GM19397 (cell line): Measurements from ENCODE around the gene SCARF2.
"Not testable (repeated sequence)": the region's sequence is repeated elsewhere in the genome, so short reads cannot be mapped to it uniquely, and the experiment has no call there.

ENCODE experiments used
- ATAC-seq: cut with Tn5 transposase; IDR thresholded peaks from one replicate; pipeline ENCODE4 v1.9.1; 2021; ENCODE audit warnings: mild to moderate bottlenecking, moderate library complexity; ENCODE audit not compliant: unreplicated experiment

Gene SCARF2

DNA sequence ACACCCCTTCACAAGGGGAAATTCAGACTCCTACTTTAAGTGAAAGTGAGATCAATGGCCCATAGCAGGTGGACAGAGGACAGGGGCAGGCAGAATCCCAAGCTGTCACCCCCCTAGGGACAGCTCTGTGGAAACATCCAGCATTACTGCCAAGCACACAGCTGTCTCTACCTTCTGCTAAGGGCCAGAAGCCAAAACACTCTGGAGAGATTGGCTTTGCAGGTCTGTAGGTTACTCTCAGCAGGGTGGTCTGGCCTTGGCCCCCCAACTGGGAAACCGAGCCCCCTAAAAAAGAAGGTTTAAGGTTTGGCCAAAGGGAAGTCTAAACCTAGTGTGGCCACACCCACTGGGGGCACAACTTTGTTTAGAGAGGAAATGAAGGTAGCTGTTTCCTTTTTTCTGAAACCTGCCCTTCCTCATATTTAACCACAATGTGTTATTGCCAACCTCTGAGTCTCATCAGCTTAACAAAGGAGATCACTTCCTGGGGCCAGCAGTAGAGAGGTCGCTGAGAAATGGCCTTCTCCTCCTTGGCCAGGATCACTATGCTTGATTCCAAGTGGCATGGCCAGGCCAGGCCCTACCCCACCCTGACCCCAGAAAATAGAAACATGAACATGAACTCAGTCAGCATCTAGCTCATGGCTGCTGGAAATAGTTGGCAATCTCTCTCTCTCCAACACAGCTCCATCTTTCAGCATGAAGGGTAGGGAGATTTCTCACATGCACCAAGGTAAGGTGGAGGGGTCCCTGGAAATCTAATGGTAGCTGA is 25.9 kb upstream of the SCARF2 start:
- ATAC-seq = no peak

DNA sequence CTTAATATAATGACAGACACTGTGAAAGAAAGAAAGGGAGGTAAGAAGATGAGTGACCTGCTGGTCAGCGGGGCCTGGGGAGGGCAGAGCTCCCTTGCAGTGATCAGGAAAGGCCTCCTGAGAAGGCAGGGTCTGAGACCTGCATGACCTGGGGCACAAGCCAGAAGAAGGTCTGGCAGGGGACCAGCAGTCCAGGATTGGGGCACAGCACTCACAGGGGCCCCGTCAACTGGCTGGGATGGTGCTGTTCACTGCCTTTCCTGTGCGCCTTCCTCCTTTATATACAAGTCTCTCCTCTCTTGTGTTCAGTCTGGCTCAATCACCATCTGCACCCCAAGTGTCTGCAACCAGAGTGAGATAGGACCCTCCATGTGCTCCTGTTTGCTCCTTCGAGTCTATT is 22.2 kb upstream of the SCARF2 start:
- no peak for ATAC-seq

DNA sequence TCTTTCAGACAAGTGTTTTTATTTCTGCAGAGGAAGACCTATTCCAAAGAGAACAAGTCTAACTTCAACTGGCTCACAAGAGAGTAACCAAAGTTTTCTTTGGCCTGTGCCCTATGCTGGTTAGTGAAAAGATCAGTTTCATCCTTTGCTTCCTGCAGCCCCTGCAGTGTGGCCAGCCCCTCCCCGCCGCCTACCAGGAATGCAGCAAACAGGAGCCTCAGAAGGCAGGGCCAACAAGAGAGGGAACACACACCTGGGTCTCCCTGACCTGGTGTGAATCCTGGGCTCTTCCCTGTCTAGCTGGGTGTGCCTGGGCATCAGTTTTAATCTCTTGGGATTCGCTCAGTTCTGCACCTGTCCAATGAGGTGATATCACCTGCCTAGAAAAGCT is 21.5 kb upstream of the SCARF2 start:
- no peak for ATAC-seq

DNA sequence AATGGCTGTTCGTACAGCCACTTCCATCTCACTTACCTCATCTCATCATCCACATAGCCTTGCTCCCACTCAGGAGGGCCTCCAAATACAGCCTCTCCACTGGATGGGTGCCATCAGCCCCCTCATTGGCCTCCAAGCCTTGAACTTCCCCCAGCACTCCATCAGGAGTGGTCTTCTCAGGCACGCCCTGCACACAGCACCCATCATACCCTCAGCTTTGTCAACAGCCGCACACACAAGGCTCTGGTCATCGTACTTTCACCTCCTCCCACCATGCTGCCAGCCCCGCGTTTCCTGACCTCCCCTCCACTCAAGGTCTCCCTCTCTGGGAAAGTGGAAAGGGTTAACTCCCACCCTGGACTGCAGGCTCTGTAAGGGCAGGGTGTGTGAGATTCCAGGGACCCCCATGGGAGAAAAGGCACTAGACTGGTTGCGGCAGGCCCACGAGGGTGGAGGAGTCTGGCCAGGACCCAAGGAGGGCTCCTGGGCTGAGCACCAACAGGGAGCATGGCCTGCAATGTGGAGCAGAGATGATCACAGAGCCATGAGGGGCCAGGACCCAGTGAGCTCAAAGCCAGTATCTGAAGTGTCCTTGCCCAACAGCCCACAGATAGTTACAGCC is 21.0 kb upstream of the SCARF2 start:
- no peak for ATAC-seq

DNA sequence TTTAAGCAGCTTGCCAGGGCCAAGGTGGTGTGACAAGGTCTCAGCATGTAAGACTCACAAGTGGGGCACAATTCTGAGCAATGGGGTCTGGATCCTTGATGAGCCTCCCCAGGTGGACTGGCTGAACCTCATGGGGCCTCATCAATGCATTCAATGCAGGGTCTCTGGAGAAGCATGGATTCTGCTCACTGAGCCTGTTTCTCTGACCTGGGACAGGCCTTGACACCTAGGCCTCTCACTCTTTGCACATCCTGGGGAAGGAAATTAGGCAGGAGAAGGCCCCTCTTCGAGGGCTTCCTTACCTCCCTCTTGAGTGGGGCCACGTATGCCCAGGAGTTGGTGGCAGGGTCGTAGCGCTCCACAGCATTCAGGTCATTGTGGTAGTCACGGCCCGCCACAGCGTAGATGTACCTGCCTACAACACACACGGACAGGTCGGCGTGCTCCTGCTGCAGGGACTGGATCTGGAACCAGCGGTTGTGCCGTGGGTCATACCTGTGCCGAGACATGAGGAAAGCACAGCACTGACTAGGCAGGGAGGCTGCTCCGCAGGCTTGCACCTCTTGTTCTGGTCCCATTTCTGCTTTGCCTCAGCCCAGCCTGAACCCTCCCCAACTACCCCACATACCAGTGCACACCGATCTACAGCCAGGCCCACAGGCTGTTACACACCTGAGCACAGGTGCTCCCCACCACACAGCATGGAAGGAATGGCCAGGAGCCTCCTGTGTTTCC is 20.0 kb upstream of the SCARF2 start:
- ATAC-seq = no peak

DNA sequence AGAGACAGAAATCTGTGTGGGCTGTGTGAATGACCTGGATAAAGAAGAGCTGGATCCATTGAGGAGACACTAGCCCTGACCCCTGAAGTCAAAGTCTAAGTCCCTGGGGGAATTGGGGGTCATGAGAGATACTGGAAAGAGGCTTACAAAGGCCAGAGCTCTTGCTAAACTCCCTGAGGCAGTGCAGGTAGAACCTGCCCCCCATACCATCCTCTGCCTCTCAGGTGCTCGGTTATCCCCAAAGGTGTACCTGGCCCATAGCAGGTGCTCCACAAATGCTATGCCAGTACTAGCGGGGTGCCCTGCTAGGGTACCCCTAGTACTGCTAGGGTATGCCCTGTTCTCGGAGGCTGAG is 19.1 kb upstream of the SCARF2 start:
- no peak for ATAC-seq

DNA sequence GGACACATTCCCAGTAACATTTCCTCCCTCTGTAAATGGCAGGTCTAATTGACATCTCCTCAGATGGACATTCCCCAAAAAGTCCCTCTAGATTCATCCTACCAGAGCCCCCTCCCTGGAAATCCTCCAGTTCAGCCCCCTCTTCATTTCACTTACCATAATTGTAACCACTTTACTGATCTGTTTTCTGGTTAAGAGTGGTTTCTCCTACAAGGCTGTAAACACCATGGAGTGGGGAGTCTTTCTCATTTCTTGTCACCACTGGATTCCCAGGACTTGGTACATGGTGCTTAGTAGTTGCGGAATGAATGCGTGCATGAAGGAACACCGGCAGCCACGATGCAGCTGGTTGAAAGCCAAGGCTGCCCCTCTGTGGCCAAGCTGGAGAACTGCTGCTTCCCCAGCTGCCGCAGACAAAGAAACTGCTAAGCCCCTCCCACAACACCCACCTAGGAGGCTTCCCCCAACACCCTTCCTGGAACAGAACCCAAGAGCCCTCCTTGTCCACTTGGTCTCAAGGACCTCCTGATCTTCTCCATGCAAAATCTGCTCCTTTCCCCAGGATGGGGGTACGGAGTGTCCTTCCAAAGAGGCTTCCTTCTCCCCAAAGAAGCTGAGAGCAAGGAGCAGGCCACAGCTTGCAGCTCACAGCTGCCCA is 18.6 kb upstream of the SCARF2 start:
- no peak for ATAC-seq

DNA sequence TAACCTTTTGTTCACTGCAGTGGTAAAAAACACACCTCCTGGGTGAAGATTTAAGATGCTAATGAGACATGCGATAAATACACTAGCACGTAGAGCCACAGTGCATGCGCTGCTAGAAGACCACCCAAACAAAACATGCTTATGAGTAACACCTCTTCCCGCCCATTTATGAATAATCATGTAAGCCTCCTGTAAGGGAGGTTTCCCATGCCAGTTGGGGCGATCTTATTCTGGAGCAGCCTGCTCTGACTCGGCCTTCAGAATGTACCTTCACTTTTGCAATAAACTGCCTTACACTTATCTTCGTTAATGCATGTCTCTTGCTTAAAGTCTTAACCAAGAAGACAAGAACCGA is 18.1 kb upstream of the SCARF2 start:
- ATAC-seq = no peak

DNA sequence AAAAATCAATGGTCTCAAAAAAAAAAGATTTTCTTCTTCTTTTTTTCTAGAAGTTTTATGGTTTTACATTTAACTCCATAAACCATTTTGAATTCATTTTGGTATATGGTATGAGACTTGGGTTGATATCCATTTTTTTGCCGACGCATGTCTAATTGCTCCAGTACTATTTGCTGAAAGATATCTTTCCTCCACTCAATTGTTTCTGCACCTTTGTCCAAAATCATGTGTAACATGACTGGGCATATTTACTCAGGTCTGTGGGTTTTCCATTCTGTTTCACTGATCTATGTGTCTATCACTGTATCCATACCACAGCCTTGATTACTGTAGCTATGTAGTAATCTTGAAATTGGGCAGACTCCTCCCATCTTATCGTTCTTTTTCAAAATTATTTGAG is 15.6 kb upstream of the SCARF2 start:
- no peak for ATAC-seq

DNA sequence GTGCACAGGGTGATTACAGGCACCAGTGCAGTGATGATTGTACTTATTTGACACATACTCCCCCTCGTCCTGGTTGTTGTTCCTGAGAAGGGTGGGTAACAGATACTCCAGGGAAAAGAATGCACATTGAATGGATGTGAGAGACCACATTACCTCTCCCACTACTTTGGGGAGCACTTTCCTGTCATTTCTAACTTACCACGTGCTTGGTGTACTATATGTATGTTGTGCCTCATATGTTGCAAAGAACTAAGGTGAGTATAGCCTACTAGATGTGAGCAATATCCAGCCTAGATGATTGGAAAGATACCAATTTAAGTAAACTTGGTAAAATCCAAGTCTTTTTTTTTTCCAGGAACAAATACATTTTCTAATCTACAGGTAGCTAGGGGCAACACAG is 14.3 kb upstream of the SCARF2 start:
- ATAC-seq = no peak

DNA sequence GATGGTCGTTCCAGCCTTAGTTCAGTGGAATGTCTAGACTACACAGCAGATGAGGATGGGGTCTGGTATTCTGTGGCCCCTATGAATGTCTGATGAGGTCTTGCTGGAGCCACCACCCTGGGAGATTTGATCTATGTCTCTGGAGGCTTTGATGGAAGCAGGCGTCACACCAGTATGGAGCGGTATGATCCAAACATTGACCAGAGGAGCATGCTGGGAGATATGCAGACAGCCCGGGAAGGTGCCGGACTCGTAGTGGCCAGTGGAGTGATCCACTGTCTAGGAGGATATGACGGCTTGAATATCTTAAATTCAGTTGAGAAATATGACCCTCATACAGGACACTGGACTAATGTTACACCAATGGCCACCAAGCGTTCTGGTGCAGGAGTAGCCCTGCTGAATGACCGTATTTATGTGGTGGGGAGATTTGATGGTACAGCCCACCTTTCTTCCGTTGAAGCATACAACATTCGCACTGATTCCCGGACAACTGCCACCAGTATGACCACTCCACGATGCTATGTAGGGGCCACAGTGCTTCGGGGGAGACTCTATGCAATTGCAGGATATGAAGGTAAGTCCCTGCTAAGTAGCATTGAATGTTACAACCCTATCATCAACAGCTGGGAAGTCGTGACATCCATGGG is 13.6 kb upstream of the SCARF2 start:
- not testable (repeated sequence) for ATAC-seq

DNA sequence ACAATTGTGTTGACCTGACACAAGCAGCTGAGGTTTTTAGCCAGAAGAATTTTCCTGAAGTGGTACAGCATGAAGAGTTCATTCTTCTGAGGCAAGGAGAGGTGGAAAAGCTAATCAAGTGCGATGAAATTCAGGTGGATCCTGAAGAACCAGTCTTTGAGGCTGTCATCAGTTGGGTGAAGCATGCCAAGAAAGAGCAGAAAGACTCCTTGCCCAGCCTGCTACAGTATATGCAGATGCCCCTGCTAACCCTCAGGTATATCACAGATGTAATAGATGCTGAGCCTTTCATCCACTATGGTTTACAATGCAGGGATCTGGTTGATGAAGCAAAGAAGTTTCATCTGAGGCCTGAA is 12.9 kb upstream of the SCARF2 start:
- no peak for ATAC-seq

DNA sequence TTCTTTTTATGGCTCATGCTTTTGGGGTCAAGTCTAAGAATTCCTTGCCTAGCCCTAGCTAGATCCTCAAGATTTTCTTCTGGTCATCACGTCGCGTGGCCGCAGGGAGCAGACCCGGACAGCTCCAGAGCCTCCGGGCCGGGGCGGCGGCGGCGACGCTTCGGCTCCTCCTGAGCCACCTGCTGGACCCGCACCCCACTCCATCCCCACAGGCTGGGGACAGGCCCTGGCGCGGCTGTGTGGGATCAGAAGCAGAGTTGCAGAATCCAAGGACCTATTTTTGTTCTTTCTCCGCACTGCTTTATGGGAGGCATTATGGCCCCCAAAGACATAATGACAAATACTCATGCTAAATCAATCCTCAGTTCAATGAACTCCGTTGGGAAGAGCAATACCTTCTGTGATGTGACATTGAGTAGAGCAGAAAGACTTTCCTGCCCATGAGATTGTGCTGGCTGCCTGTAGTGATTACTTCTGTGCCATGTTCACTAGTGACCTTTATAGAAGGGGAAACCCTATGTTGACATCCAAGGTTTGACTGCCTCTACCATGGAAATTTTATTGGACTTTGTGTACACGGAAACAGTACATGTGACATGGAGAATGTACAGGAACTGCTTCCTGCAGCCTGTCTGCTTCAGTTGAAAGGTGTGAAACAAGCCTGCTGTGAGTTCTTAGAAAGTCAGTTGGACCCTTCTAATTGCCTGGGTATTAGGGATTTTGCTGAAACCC is 12.4 kb upstream of the SCARF2 start:
- ATAC-seq = no peak

DNA sequence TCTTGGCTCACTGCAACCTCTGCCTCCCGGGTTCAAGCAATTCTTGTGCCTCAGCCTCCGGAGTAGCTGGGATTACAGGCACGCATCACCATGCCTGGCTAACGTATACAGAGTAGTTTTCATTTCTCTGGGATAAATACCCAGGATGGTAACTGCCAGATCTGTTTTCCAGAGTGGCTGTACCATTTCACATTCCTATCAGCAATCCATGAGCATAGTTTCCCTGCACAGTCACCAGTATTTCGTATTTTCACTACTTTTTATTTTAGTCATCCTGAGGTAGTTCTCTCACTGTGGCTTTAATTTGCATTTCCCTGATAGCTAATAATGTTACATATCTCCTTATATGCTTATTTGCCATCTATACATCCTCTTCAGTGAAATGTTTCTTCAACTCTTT is 11.0 kb upstream of the SCARF2 start:
- no peak for ATAC-seq

DNA sequence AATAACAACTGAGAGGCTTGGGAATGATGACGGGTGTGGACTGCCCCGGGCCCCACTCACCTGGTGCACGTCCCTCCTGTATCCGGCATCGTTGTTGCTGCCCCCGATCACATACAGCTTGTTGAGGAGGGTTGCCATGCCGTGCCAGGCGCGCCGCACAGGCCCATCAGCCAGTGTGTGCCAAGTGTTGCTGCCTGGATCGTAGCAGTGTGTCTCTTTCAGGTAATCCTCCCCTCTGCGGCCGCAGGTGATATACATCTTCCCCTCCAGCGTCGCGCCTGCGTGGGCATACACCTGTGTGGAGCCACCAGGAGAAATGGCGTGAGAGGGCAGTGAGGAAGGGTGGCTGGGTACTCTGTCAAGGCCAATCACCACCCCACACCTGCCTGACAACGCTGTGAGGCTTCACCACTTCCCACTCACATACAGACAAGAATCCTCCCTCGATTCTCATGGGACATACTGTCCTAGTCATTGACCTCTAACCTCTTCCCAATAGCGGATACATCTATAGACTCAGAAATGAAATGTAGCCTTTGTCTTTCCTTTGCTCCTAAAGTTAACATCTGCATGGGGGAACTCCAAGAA is 8.9 kb upstream of the SCARF2 start:
- ATAC-seq = no peak

DNA sequence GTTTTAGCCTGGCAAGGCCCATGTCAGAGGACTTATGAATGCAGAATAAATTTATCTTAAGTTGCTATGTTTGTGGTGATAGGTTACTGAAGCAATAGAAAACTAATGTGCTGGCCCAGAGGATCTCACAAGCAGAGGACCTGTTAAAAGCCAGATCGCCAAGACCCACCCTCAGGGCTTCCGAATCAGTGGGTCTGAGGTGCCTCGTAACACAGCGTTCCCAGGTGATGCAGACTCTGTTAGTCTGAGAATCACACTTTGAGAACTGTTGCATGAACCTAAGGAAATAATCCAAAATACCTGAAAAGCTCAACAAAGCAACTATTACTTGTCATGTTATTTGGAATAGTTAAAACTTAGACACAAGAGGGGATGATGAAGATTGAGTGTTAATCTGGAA is 6.7 kb upstream of the SCARF2 start:
- no peak for ATAC-seq

DNA sequence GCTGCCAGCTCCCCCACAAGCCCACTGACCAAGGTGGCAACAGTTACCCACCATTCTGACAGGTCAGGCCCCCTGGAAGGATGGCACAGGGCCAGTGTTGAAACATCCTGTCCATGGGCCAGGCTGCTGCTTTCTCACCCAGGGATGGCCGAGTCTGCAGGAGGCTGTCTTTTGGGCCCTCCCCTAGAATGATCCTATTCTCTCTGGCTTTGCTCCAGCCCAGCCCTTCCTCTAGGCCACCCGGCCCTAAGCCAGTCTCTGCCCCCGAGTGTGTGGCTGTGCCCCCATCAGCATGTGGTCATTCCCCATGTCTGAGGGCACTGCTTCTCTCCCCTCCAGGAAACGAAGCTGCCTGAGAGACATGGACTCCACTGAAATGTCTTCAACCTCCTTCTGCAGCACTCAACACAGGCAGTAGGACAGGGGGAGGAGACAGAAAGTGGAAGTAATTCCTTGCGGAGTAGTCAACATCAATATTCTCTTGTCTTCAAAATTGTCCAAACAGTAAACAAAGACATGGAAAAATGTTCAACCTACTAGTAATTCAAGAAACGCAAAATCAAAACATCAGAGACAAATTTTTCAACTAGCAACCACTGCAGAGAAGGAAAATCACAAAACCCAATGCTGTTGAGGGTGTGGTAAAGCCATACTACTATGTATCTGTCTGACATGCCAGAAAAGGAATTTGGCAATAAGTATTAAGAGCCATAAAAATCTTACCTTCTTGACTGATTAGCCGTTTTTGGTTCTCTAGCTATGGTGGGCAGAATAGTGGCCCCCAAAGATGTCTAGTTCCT is 5.1 kb upstream of the SCARF2 start:
- no peak for ATAC-seq

DNA sequence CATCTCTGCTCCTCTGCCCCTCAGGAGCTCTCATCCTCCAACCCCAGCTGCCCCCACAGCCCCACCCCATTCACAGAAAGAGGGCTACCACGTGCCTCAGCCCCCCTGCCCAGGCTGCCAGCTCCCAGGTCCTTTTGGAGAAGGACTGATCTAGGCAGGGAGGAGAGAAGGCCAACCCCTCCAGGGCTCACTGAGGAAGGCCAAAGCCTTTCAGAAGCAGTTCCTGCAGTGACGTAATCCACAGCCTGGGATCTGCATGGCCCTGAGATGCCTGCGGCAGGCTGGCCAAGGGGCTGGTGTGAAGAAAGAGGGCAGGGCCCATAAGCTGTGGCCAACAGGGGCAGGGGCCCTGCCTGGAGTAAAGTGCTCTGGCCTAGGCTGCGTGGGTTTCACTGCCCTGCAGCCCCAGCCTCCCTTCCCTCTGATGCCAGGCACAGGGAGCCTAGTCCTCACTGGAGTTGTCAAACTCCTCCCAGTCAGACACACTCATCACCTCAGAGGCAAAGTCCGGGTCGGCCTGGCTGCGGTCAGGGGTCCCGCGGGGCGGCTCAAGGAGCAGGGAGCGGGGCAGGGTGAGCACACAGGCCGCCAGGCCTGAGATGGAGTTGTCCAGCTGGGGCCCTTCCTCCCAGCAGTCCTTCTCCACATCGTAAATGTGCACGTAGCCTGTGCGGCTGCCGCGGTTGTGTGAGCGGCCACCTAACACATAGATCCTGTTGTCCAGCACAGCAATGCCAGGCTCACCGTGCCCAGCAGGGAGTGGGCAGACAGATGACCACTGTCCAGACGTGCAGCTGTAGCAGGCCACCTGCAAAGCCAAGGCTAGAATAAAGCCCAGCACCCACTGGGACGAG is 4.2 kb upstream of the SCARF2 start:
- no peak for ATAC-seq
